Hepatocyte (in vitro differentiated cells): Measurements from ENCODE around the gene CEP131. TPM values are rescaled to one million over a fixed set of nuclear protein-coding genes. Genes with fewer than 3 reads are reported as not detected.

Experiments
- DNase-seq: peaks from one replicate; pipeline ENCODE4 v3.0.0-alpha.2; 2016; ENCODE audit warnings: low spot score
- H2AFZ ChIP-seq: fragments of 200-600 bp; sonication (generic); 2 replicates; pipeline ENCODE4 v1.6.0; 2016; ENCODE audit warnings: antibody characterized with exemption, mild to moderate bottlenecking
- H3K27ac ChIP-seq: fragments of 200-600 bp; sonication (generic); 2 replicates; pipeline ENCODE4 v1.5.1; 2016; ENCODE audit warnings: mild to moderate bottlenecking
- H3K27me3 ChIP-seq: fragments of 200-600 bp; sonication (generic); 2 replicates; pipeline ENCODE4 v1.6.1; 2016
- H3K36me3 ChIP-seq: fragments of 200-600 bp; sonication (generic); replicated peaks from 2 replicates; pipeline ENCODE4 v1.5.1; 2016; ENCODE audit warnings: low read depth; ENCODE audit not compliant: insufficient read depth
- H3K4me1 ChIP-seq: fragments of 200-600 bp; sonication (generic); 2 replicates; pipeline ENCODE4 v1.5.1; 2016; ENCODE audit warnings: mild to moderate bottlenecking, moderate library complexity; ENCODE audit not compliant: insufficient read depth
- H3K4me2 ChIP-seq: fragments of 200-600 bp; sonication (generic); 2 replicates; pipeline ENCODE4 v1.6.0; 2016
- H3K4me3 ChIP-seq: fragments of 200-600 bp; sonication (generic); 2 replicates; pipeline ENCODE4 v1.5.1; 2016; ENCODE audit warnings: mild to moderate bottlenecking
- H3K79me2 ChIP-seq: fragments of 200-600 bp; sonication (generic); 2 replicates; pipeline ENCODE4 v1.6.0; 2017; ENCODE audit warnings: mild to moderate bottlenecking
- H3K9me2 ChIP-seq: fragments of 200-600 bp; sonication (generic); replicated peaks from 2 replicates; pipeline ENCODE4 v1.6.0; 2017; ENCODE audit warnings: mild to moderate bottlenecking; ENCODE audit not compliant: insufficient read depth
- H3K9me3 ChIP-seq: fragments of 200-600 bp; sonication (generic); 2 replicates; pipeline ENCODE4 v1.5.1; 2016; ENCODE audit warnings: low read depth, mild to moderate bottlenecking
- H4K20me1 ChIP-seq: fragments of 200-600 bp; sonication (generic); 2 replicates; pipeline ENCODE4 v1.6.0; 2016; ENCODE audit warnings: mild to moderate bottlenecking; ENCODE audit not compliant: insufficient read depth, poor library complexity, severe bottlenecking
- CTCF ChIP-seq: fragments of 200-600 bp; sonication (generic); IDR thresholded peaks from 2 replicates; pipeline ENCODE4 v1.5.1; 2016; ENCODE audit warnings: antibody characterized with exemption, mild to moderate bottlenecking; ENCODE audit not compliant: poor library complexity
- EZH2 ChIP-seq: fragments of 200-600 bp; sonication (generic); IDR thresholded peaks from 2 replicates; pipeline ENCODE4 v1.6.1; 2016; ENCODE audit warnings: antibody characterized with exemption, mild to moderate bottlenecking, borderline replicate concordance
- EZH2phosphoT487 ChIP-seq: fragments of 200-600 bp; sonication (generic); IDR thresholded peaks from one replicate; pipeline ENCODE4 v1.6.1; 2018; ENCODE audit warnings: antibody characterized with exemption, mild to moderate bottlenecking, low read depth, moderate library complexity; ENCODE audit not compliant: unreplicated experiment, severe bottlenecking
- WGBS: methylation state at CpG from one replicate; pipeline ENCODE4 v1.1.6; 2016; ENCODE audit warnings: low lambda C conversion rate; ENCODE audit errors: missing lambda C conversion rate; 5-methylcytosine and 5-hydroxymethylcytosine counted together
- polyA plus RNA-seq: library from polyadenylated mRNA; unstranded; fragments of >200 nt; fragmentation: Nextera tagmentation; extraction: Ambion mirVana; gene quantifications from 2 replicates; pipeline ENCODE4 v1.2.1, GENCODE V29; 2016
- total RNA-seq: library from RNA; depleted of rRNA; stranded (reverse); fragments of >200 nt; gene quantifications from 2 replicates; pipeline ENCODE4 v1.2.3, GENCODE V29; 2014

The CEP131 gene
- total and polyA plus RNA-seq, 2 experiments from 2014 or later, result 7.3 to 10.1 TPM

GRCh38 chr17:81190591-81190990 lies 32.2 kb downstream of the CEP131 start:
- Histone ChIP-seq H3K36me3 (no peaks in the 10 kb centered on the region), H3K9me2 (no peaks in the 10 kb centered on the region), H3K4me2 (no peak overlapping the region), H3K27ac (no peak overlapping the region), H3K9me3 (no peaks in the 10 kb centered on the region), H3K27me3 (no peaks in the 10 kb centered on the region), H3K79me2 (no peaks in the 10 kb centered on the region), H2AFZ (no peak overlapping the region), H4K20me1 (no peaks in the 10 kb centered on the region), H3K4me1 (no peaks in the 10 kb centered on the region), H3K4me3 (no peak overlapping the region)
- TF ChIP-seq EZH2 (no peak), EZH2phosphoT487 (no peak), CTCF (no peak)
- 99% methylated on average over 22 of the region's 28 CpGs for WGBS
- DNase-seq, result no peak

- no peak for DNase-seq
- no peak overlapping the region for H2AFZ ChIP-seq
Observed at GRCh38 chr17:81189670-81190530, 32.9 kb downstream of the CEP131 start.

GRCh38 chr17:81189016-81189415 lies 33.7 kb downstream of the CEP131 start:
- H3K4me3 ChIP-seq, result no peak overlapping the region
- no peaks in the 10 kb centered on the region for H4K20me1 ChIP-seq
- H3K27ac ChIP-seq, result no peak overlapping the region
- no peaks in the 10 kb centered on the region for H3K79me2 ChIP-seq
- no peaks in the 10 kb centered on the region for H3K9me2 ChIP-seq
- no peaks in the 10 kb centered on the region for H3K36me3 ChIP-seq
- H3K4me1 ChIP-seq, result no peaks in the 10 kb centered on the region
- H3K4me2 ChIP-seq, result no peak overlapping the region
- H2AFZ ChIP-seq, result no peak overlapping the region
- no peak for TF ChIP-seq CTCF
- 97% methylated on average over 7 of the region's 7 CpGs for WGBS
- no peaks in the 10 kb centered on the region for H3K9me3 ChIP-seq
- H3K27me3 ChIP-seq, result no peaks in the 10 kb centered on the region
- no peak for DNase-seq

More at GRCh38 chr17:81189670-81190530, 32.9 kb downstream of the CEP131 start:
- Histone ChIP-seq H3K36me3 (no peaks in the 10 kb centered on the region), H3K79me2 (no peaks in the 10 kb centered on the region), H3K4me2 (no peak overlapping the region), H3K4me1 (no peaks in the 10 kb centered on the region), H3K4me3 (no peak overlapping the region), H3K27ac (no peak overlapping the region), H3K9me2 (no peaks in the 10 kb centered on the region), H4K20me1 (no peaks in the 10 kb centered on the region), H3K9me3 (no peaks in the 10 kb centered on the region), H3K27me3 (no peaks in the 10 kb centered on the region)
- TF ChIP-seq EZH2phosphoT487 (no peak), CTCF (peak; percentile 7)
- 84% methylated on average over 26 of the region's 27 CpGs for WGBS
